Subcutaneous adipose tissue (tissue), 4 donors: ENCODE measurements around the gene PTAFR. TPM values are rescaled to one million over a fixed set of nuclear protein-coding genes. Genes with fewer than 3 reads are reported as not detected.

ENCODE experiments used
- total RNA-seq, 4 donors: library from RNA; depleted of rRNA; stranded (reverse); fragments of >200 nt; gene quantifications; one replicate each; pipeline ENCODE4 v1.1.0, GENCODE V29; 2016
- TF ChIP-seq, protein P1 (sequence below): fragments of 450-650 bp; IDR thresholded peaks from one replicate; pipeline ENCODE4 v1.5.1; 2016; ENCODE audit warnings: low read depth, mild to moderate bottlenecking, control low read depth, antibody characterized with exemption, moderate library complexity

The PTAFR gene
- total RNA-seq, 4 donors from 2014 or later: 6.4 to 24.8 (median 7.6) TPM

DNA sequence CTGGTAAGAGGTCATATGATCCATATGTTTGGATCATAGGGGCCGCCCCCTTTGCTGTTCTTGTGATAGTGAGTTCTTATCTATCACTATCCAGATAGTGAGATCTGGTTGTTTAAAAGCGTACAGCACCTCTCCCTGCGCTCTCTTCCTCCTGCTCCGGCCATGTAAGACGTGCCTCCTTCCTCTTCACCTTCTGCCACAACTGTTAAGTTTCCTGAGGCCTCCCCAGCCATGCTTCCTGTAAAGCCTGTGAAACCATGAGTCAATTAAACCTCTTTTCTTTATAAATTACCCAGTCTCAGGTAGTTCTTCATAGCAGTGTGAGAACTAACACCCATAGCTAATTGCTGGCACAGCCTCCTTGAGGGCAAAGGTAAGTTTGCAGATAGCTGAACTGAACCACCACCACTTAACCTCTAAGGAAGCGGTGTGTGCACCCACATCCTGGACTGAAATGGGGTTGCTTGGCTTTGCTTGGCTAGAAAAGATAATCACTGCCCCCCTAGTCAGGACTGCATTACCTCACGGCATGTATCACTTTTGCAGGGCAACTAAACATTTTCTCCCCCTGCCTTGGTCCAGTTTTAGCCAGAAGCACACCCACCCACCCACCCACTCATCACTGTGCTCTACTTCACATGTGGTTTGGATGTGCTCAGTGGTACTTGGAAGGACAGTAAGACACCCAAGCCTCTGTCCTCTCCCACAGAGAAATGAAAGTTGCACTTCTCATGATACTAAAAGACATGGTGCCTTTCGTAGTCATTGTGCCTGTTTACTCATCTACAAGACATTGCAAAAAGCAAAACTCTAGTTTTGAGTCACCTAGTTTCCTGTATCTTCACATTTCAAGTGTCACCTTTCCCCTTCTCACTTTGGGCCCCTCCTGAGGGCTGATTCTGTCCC is 23.1 kb upstream of the PTAFR start:
- TF ChIP-seq, protein P1, sequence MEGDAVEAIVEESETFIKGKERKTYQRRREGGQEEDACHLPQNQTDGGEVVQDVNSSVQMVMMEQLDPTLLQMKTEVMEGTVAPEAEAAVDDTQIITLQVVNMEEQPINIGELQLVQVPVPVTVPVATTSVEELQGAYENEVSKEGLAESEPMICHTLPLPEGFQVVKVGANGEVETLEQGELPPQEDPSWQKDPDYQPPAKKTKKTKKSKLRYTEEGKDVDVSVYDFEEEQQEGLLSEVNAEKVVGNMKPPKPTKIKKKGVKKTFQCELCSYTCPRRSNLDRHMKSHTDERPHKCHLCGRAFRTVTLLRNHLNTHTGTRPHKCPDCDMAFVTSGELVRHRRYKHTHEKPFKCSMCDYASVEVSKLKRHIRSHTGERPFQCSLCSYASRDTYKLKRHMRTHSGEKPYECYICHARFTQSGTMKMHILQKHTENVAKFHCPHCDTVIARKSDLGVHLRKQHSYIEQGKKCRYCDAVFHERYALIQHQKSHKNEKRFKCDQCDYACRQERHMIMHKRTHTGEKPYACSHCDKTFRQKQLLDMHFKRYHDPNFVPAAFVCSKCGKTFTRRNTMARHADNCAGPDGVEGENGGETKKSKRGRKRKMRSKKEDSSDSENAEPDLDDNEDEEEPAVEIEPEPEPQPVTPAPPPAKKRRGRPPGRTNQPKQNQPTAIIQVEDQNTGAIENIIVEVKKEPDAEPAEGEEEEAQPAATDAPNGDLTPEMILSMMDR: no peak

DNA sequence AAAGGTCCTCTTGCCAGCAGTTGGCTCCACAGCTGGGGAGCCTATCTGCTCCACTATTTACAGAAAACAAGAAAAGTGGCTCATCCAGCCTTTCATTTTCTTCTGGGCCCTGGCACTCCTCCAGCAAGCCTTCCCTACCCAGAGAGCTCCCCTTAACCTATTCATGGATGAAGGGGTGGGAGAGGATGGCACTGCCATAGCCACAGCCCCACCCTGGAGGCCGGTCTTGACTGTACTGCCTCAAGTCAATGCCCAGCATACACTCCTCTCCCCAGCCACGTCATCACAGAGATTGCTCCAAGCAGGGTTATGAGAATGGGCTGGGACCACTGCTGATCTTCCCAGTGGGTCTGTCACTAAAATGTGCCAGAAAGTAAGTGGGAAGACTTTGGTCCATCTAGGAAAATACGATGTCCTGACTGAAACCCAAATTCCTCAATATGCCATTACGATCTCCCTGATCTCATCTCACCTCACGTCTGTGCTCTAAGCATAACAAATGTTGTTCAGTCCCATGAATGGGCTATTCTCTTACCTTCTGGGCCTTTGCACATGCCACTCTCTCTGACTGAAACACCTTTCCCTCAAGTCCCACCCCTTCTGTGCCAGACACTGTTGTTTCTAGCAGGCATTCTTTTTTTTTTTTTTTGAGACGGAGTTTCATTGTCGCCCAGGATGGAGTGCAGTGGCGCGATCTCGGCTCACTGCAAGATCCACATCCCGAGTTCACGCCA is 21.4 kb upstream of the PTAFR start:
- TF ChIP-seq, protein P1: no peak

DNA sequence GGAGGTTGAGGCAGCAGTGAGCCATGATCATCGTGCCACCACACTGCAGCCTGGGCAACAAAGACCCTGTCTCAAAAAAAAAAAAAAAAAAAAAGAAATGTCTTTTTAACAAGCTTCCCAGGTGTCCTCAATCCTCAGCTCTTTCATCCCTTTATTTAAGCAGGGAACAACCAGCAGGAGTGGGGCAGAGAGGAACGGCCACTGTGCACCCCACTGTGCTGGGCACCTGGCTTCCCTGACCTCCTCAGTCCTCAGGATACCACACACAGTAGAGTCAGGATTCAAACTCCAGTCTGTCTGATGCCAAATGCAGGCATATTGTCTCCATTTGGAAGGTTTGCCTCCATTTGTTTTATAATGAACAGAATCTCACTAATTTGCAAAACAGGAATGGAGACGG is 19.8 kb upstream of the PTAFR start:
- TF ChIP-seq, protein P1: no peak

DNA sequence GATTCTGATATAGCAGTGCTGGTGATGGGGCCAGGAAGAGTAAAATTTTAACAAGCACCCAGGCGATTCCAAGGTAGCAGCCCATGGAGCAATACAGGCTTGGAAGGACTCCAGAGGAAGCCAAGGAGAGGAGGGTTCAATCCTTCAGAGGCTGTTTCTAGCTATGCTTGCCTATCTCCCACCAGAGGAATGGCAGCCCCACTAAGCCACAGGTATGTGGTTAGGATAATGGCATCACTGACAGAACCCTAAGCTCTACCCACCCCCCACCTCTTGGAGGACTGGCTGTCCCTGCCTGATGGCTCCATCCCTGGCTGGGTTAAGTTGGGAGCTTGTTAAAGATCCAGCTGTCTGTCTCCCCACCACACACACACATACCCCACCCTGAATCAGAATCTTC is 19.3 kb upstream of the PTAFR start:
- TF ChIP-seq, protein P1: no peak

DNA sequence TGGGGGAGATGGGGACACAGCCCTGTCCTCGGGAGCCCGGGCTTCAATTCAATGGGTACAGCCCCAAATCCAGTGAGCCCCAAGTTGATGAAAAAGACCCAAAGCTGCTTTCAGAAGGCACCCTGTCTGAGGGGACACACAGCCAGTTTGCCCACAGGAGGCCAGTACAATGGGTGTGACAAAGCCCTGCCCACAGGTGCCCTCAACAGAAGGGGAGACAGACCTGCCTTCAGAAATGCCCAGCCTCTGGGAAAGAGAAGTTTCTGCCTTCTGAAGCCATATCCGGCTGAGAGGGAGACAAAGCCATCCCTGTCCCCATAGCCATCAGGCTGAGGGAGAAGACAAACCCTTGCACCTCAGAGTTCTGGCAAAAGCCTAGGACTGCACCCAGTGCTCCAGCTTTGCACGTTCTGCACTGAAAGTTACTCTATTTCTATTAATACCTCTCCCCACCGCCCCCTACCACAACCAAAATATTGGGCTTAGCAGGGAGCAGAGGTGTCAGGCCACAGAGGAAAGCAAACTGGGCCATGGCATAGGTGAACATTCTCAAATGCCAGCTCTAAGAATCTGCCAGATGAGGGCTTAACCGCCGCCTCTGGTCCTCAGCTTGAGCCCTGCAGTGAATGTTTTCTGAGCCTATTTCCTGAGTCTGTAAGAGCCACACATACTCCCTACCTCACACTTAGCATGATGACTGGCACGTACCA is 18.0 kb upstream of the PTAFR start:
- TF ChIP-seq, protein P1: no peak

DNA sequence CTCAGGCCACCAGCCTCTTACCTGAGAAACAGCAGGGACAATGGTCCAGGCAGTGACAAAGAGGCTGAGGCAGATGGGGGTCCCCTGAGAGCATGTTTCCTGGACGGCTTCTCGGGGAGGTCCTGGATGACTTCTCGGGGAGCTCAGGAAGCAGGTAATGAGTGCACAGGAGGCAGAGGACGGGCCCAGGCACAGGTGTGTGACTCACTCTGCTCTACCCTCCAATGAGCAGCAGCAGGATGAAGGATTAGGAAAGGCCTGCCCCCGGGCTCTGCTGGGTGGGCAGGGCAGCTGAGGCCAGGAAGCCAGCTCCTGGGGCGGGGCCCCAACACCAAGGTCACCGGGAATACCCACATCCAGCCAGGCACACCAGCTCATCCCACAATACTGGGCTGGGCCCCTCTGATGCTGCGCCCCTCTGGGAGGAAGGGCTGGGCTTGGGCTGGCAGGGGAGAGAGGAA is 17.2 kb upstream of the PTAFR start:
- TF ChIP-seq, protein P1: no peak
